Right cardiac atrium (tissue), 5 donors: Measurements from ENCODE around the gene NEUROG3. TPM values are rescaled to one million over a fixed set of nuclear protein-coding genes. Genes with fewer than 3 reads are reported as not detected.

Source experiments
- ATAC-seq, 2 donors: fragments of 200-7000 bp; cut with Tn5 transposase; one replicate each; pipeline versions ENCODE4 v1.8.0 to v1.9.1; 2020; ENCODE audit warnings: moderate library complexity in 2 of 2, mild to moderate bottlenecking in 1 of 2
- DNase-seq, 3 donors: peaks; one replicate each; pipeline ENCODE4 v3.0.0-alpha.2; 2020
- H3K27ac ChIP-seq: one replicate; pipeline ENCODE4 v1.5.1; 2013; ENCODE audit warnings: mild to moderate bottlenecking, low read length, control low read depth, moderate library complexity
- H3K27me3 ChIP-seq: one replicate; pipeline ENCODE4 v1.6.1; 2013; ENCODE audit not compliant: control insufficient read depth, insufficient read depth
- H3K4me1 ChIP-seq: one replicate; pipeline ENCODE4 v1.6.1; 2013; ENCODE audit warnings: low read length; ENCODE audit not compliant: control insufficient read depth, insufficient read depth
- H3K4me3 ChIP-seq: one replicate; pipeline ENCODE4 v1.5.1; 2013; ENCODE audit warnings: low read length, control low read depth
- H3K9me3 ChIP-seq: one replicate; pipeline ENCODE4 v1.6.1; 2013; ENCODE audit warnings: low read length; ENCODE audit not compliant: control insufficient read depth
- WGBS: extraction: QIAGEN DNeasy Blood & Tissue Kit; methylation state at CpG from one replicate; pipeline ENCODE4 v1.1.7; 2013; 5-methylcytosine and 5-hydroxymethylcytosine counted together
- intact Hi-C, 4 donors: fragments of 100-400 bp; cut with DNase I; formaldehyde crosslinking; loops; one replicate each; pipeline versions ENCODE4 v1.11.0 to v1.14.0; 2022 to 2023
- polyA plus RNA-seq: library from polyadenylated mRNA; stranded (reverse); fragments of 200-250 nt; gene quantifications from one replicate; pipeline ENCODE4 v1.2.3, GENCODE V29; 2013
- total RNA-seq, 4 donors: library from RNA; stranded (reverse); fragmentation: NEBNext Ultra II Directional; extraction: Animal tissue kit (Norgen Biotek cat#: 25700); gene quantifications; one replicate each; pipeline ENCODE4 v1.2.1, GENCODE V29; 2021
- donor health status: healthy with polysubstance abuse.
- donor health status: DM: no; HTN: yes; CAD: no.
- donor health status: DM: no; HTN: no; CAD: no.
- donor health status: DM: no; HTN: yes; CAD: no; lungs with severe emphysema.
- donor health status: DM: yes; HTN: yes; CAD: no.

The NEUROG3 gene
- total and polyA plus RNA-seq, 5 donors, result not detected

DNA sequence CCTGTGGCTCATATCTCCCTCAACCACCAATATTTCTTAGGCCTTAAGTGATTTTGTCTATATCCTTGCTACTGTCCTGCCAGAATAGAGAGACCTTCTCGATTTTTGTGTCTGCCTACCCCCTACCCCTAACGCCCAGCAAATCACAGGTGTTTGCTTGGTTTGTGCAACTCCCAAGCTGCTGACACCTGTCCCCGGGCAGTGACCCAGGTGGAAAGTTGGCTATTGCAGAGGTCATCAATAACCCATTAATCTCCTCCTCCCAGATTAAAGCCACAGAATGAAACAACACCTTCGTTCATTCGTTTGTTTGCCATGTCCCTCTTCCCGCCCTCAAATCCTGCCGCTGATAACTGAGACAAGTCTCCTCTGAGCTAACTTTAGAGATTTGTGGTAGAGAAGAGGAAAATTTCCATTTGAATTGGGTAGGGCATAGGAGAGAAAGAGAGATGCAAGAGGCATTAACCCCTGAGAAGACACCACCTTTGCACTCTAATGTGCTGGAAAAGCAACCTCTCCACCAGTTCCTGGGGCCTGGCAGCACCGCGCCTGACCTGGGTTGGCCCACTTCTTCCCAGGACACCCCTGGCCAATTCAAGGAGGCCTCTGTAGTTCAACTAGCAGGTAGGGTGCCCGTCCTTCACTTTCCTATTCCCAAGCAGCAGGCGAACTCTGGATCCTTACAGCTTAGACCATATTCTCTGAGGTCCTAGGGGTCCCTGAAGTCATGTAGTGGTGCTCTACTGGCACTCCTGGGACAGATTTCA lies 3.0 kb downstream of the NEUROG3 start:
- Histone ChIP-seq H3K27ac (no peak overlapping the region), H3K9me3 (no peaks in the 10 kb centered on the region), H3K4me3 (no peak overlapping the region), H3K27me3 (peaks cover 5% of the 10 kb centered on the region), H3K4me1 (peaks cover 2% of the 10 kb centered on the region)
- DNase-seq, result no peak
- no peak for ATAC-seq
- 3% methylated on average over 11 of the region's 11 CpGs for WGBS
- intact Hi-C loops, result no loop called here

DNA sequence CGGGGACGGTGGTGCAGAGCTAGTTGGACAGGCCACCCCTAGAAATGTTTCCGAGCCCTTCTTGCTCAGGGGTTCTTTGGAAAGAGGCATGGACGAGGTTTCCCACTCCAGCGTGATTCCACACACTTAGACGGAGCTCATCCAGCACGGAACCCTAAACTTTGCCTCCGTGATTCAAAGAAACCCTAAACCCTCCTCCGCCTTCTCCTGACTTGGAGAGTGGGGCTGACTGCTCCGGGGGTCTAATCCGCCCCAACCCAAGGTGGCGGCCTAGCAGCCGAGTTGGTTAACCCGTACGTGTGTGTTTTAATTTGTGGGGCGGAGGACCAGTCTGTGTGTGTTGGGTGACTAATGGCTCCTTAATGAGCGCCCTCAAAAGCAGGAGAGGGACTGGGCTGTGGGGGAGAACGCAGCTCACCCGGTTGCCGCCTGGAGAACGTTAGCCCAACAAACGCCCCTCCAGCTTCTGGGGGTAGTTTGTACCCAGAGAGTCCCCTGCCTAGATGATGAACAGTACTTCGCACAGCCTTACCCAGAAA lies 3.8 kb downstream of the NEUROG3 start:
- peaks cover 7% of the 10 kb centered on the region for H3K27me3 ChIP-seq
- WGBS, result 3% methylated on average over 23 of the region's 23 CpGs

DNA sequence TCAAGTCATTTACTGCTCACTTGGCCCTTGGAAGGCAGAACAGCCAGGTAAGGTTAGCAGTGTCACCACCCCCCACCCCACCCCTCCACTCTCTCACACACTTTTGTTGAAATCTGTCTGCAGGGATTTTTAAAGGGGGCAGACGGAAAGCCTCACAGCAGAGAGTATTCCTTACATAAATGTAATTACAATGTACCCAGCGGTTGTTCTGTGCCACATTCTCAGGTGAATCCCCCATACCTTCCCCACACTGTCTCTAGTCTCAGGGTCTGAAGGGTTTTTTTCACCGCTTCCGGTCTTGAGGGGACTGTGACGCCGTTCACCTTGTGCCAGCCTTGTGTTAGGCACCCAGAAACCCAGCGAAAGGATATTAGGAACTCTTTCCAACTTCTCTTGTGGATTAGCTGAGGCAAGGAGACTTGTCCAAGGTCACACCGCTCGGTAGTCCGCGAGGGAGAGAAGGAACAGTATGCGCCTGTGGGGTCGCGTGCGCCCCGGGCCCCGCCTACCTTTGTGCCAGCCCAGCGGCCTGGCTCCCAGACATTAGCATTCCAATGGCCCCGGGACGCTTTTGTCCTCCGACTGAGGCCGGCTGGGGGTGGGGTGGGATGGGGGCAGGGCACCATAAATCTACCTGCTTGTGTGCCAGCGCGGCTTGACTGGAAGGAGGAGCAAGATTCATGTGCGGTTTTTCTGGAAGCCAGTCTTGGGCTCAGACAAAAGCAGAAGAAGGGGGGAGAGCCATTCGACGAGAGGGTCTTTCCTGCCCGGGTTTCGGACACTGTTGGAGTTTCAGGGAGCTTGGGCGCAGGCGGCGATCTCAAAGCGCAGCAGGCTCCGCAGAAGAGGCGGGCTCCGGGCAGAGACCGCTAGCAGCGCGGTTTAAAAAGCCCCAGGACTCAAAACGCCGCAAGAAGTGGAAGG lies 4.5 kb downstream of the NEUROG3 start:
- intact Hi-C loops, result no loop called here
- Histone ChIP-seq H3K4me1 (peaks cover 2% of the 10 kb centered on the region), H3K27me3 (peaks cover 10% of the 10 kb centered on the region), H3K9me3 (no peaks in the 10 kb centered on the region), H3K4me3 (no peak overlapping the region), H3K27ac (no peak overlapping the region)
- ATAC-seq, result no peak
- 3% methylated on average over 41 of the region's 41 CpGs for WGBS
- no peak for DNase-seq

More for the DNA sequence above, 3.8 kb downstream of the NEUROG3 start:
- Histone ChIP-seq H3K4me3 (no peak overlapping the region), H3K4me1 (peaks cover 2% of the 10 kb centered on the region), H3K9me3 (no peaks in the 10 kb centered on the region), H3K27ac (no peak overlapping the region)
- intact Hi-C loops, result no loop called here
- DNase-seq (no peak), ATAC-seq (no peak)

DNA sequence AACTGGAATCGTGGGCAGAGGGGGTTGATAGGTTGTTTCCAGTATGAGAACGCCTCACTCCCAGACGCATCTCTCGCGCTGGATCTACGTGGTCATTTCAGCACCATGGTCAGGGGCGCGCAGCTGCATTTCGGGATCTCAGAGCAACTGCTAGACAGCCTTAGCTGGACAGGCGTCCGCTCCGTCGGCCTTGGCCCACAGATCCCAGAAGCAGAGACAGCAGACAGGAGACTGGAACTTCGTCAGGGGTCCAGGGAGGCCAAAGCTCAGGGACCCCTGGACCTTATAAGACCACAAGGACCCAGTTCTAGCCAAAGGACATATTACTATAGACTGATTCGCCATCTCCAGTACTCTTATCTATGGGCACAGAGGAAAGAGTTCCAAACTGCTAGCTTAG lies 5.3 kb downstream of the NEUROG3 start:
- H3K4me1 ChIP-seq, result no peaks in the 10 kb centered on the region
- no peak overlapping the region for H3K27ac ChIP-seq
- WGBS, result 7% methylated on average over 15 of the region's 15 CpGs
- DNase-seq (peak; percentile 45 to 76 (median 75)), ATAC-seq (peak; percentile 32 to 44)
- intact Hi-C loops, result no loop called here
- H3K27me3 ChIP-seq, result peaks cover 10% of the 10 kb centered on the region
- no peak overlapping the region for H3K4me3 ChIP-seq
- H3K9me3 ChIP-seq, result no peaks in the 10 kb centered on the region

DNA sequence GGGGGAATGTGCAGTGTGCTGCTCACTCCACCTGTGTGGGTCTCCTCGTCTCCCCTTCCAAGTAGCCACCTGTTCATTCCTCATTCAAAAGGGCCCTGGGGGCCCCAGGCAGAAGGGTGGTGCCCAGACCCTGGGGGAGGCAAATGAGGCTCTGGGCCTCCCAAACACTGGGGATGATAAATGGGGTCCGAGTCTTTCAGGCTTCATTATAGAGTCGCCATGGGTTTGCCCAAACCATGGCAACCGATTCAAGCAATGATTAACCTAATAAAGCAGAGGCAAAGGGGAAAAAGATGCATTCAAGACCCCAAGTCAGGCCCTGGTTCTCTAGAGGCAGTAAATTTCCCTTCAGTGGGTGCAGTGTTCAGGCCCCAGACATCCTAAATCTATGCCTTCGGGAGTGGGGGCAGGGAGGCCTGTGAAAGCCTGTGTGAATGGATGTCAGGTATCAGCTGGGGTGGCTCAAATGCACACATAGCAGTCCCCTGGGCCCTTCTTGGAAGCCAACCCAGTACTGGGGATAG lies 10.4 kb downstream of the NEUROG3 start:
- 69% methylated on average over 5 of the region's 5 CpGs for WGBS
- no peak for DNase-seq
- H3K27ac ChIP-seq, result no peak overlapping the region
- no peaks in the 10 kb centered on the region for H3K9me3 ChIP-seq
- H3K4me1 ChIP-seq, result no peaks in the 10 kb centered on the region
- intact Hi-C loops, result no loop called here
- H3K27me3 ChIP-seq, result peaks cover 10% of the 10 kb centered on the region
- H3K4me3 ChIP-seq, result no peak overlapping the region
- ATAC-seq, result no peak

DNA sequence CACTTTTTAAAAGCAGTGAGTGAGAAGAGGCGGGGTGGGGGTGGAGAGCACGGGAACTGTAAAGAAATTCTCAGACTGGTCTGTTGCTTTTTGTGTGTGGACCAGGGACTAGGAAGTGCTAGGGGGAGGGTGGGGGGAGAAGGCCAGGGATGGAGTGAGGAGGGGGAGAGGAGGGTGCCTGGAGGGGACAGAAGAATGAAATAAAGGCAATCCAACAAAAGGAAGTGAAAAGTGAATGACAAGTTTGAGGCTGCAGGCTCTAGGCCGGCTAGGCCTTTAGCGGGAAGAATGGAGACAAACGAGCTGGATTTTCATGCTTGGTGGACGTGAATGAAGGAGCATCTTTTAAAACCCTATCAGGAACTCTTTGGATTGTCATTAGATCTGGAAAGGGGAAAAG lies 13.7 kb downstream of the NEUROG3 start:
- ATAC-seq, result no peak
- Histone ChIP-seq H3K27me3 (peaks cover 4% of the 10 kb centered on the region), H3K4me1 (no peaks in the 10 kb centered on the region), H3K27ac (no peak overlapping the region), H3K9me3 (no peaks in the 10 kb centered on the region), H3K4me3 (no peak overlapping the region)
- intact Hi-C loops, result no loop called here
- DNase-seq, result no peak
- 46% methylated on average over 6 of the region's 6 CpGs for WGBS

DNA sequence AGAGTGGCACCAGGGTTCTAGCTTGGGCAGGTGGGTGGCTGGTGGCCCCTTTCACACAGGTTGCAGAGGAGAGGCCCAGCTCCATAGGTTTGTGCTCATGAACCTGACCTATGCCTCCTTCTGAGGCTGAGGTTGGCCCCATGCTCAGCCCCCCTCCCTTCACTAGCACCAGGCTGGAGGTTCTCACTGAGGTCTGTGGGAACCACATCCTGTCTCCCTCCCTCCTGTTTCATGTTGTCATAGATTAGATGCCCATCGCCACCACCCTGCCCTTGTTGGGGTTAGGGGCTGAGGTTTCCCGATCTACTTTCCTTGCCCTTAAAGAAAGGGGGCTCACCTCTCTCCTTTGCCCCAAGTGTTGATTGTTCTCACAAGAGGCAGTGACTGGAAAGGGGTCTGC lies 14.7 kb downstream of the NEUROG3 start:
- ATAC-seq (no peak), DNase-seq (no peak)
- Histone ChIP-seq H3K9me3 (no peaks in the 10 kb centered on the region), H3K27ac (no peak overlapping the region), H3K4me3 (no peak overlapping the region), H3K27me3 (no peaks in the 10 kb centered on the region), H3K4me1 (no peaks in the 10 kb centered on the region)
- WGBS, result 66% methylated on average over 2 of the region's 2 CpGs
- intact Hi-C loops, result no loop called here

DNA sequence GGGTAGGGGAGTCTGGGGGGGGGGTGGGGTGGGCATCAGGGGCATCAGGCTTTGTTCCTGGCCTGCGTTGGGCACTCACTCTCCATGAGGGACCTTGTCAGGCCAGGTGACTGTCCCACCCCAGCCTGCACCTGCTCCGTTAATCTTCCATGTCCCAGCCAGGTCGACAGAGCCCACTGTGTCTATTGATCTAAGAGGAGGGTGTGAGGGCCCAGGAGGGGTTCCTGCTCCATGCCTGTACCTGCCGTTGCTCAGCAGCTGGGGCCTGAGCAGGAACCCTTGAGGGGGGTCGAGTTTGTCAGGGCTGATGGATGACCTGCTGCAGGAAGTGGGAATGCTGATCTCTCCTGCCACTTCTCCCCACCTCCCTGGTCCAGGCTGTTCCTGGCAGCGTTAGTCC lies 18.6 kb downstream of the NEUROG3 start:
- DNase-seq (no peak), ATAC-seq (no peak)
- Histone ChIP-seq H3K27me3 (no peaks in the 10 kb centered on the region), H3K9me3 (peaks cover 3% of the 10 kb centered on the region), H3K4me1 (no peaks in the 10 kb centered on the region), H3K27ac (no peak overlapping the region), H3K4me3 (no peak overlapping the region)
- WGBS, result 27% methylated on average over 6 of the region's 6 CpGs
- intact Hi-C loops, result no loop called here

DNA sequence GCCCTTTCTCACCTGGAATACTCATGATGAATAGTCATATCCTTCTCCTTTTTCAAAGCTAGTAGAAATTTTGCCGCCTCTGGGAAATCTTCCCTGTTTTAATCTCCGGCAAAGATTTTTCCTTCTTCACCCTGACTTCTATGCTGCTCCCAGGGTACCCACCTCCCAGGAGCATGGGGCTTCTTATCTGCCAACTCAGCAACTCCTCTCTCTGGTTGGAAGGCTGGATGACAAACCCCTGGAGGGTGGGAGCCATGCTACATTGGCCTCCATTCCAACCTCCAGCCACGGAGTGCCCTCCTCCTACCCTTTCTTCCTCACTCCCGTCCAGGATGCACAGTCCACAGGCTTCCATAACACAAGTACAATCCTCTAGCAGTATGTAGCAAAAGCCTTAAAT lies 19.9 kb downstream of the NEUROG3 start:
- intact Hi-C loops, result no loop called here
- ATAC-seq (no peak), DNase-seq (no peak)

DNA sequence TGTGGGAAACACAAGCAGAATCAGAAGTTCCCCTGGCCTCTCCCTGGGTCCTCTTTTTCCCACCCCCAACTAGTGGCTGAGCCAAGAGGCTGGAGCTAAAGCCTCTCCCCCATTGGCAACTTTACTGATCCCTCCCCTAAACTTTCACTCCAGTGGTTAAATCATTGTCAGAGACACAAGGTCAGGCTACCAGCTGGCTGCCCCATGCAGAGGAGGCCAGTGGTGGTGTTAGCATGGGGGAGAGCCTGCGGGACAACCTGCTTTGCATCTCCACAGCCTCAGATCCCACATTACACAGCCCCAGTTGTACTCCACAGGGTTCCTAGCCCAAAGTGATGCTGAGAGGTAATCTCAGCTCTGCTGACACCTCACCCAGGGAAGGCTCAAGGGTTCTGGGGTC lies 21.0 kb downstream of the NEUROG3 start:
- DNase-seq (no peak), ATAC-seq (no peak)
- H3K27me3 ChIP-seq, result no peaks in the 10 kb centered on the region
- H3K9me3 ChIP-seq, result peaks cover 3% of the 10 kb centered on the region
- 11% methylated on average over 1 of the region's 1 CpG for WGBS
- H3K4me3 ChIP-seq, result no peak overlapping the region
- no peak overlapping the region for H3K27ac ChIP-seq
- H3K4me1 ChIP-seq, result no peaks in the 10 kb centered on the region
- intact Hi-C loops, result no loop called here

More for the DNA sequence above, 19.9 kb downstream of the NEUROG3 start:
- no peaks in the 10 kb centered on the region for H3K27me3 ChIP-seq
- 71% methylated on average over 4 of the region's 4 CpGs for WGBS
- H3K9me3 ChIP-seq, result peaks cover 3% of the 10 kb centered on the region
- H3K4me3 ChIP-seq, result no peak overlapping the region
- H3K27ac ChIP-seq, result no peak overlapping the region
- H3K4me1 ChIP-seq, result no peaks in the 10 kb centered on the region

DNA sequence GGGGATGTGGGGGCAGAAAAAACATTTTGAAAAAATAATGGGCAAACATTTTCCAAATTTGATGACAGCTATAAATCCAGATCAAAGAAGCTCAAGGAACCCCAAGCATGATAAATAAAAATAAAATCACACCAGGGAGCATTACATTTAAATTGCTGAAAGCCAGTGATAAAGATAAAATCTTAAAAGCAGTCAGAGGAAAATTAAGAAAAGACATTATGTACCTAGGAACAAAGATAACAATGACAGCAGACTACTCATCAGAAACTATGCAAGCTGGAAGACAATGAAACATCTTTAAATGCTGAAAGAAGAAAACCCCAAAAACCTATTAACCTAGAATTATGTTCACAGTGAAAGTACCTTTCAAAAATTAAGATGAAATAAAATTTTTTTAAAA lies 23.3 kb downstream of the NEUROG3 start:
- DNase-seq, result no peak
- H3K27me3 ChIP-seq, result no peaks in the 10 kb centered on the region
- no peak for ATAC-seq
- intact Hi-C loops, result no loop called here
- no peak overlapping the region for H3K4me3 ChIP-seq
- peaks cover 3% of the 10 kb centered on the region for H3K9me3 ChIP-seq
- no peaks in the 10 kb centered on the region for H3K4me1 ChIP-seq
- H3K27ac ChIP-seq, result no peak overlapping the region
